ENCODE results near the gene EZR.

- TF ChIP-seq CTCF (IDR thresholded peaks at IDR 0.05; ENCODE audit: insufficient read depth, low read depth, low read length) (no peak), EZH2 (IDR thresholded peaks at IDR 0.05; ENCODE audit: insufficient read depth, low read length) (no peak)
Measured at GRCh38 chr6:158831571-158831970, 12.4 kb upstream of the EZR start.
